Activated naive CD8-positive, alpha-beta T cell (primary cell): ENCODE data around the gene TRIM51G.
"Not testable (repeated sequence)": the region's sequence is repeated elsewhere in the genome, so short reads cannot be mapped to it uniquely, and the experiment has no call there.

Experiments
- H3K27ac Mint-ChIP-seq: one replicate; pipeline ENCODE4 v1.8.0; 2021; ENCODE audit warnings: mixed read lengths
- H3K27me3 Mint-ChIP-seq: one replicate; pipeline ENCODE4 v1.8.0; 2021; ENCODE audit warnings: mixed read lengths
- H3K36me3 Mint-ChIP-seq: one replicate; pipeline ENCODE4 v1.8.0; 2021; ENCODE audit warnings: mixed read lengths
- H3K4me1 Mint-ChIP-seq: one replicate; pipeline ENCODE4 v1.8.0; 2021; ENCODE audit warnings: low read depth, mixed read lengths
- H3K4me3 Mint-ChIP-seq: one replicate; pipeline ENCODE4 v1.8.0; 2021; ENCODE audit warnings: mild to moderate bottlenecking, mixed read lengths
- H3K9me3 Mint-ChIP-seq: one replicate; pipeline ENCODE4 v1.8.0; 2021; ENCODE audit warnings: low read depth, mixed read lengths

Gene TRIM51G, protein sequence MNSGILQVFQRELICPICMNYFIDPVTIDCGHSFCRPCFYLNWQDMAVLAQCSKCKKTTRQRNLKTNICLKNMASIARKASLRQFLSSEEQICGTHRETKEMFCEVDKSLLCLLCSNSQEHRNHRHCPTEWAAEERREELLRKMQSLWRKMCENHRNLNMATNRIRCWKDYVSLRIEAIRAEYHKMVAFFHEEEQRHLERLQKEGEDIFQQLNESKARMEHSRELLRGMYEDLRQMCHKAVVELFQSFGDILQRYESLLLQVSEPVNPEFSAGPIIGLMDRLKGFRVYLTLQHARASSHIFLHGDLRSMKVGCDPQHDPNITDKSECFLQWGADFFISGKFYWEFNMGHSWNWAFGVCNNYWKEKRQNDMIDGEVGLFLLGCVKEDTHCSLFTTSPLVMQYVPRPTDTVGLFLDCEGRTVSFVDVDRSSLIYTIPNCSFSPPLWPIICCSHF

DNA sequence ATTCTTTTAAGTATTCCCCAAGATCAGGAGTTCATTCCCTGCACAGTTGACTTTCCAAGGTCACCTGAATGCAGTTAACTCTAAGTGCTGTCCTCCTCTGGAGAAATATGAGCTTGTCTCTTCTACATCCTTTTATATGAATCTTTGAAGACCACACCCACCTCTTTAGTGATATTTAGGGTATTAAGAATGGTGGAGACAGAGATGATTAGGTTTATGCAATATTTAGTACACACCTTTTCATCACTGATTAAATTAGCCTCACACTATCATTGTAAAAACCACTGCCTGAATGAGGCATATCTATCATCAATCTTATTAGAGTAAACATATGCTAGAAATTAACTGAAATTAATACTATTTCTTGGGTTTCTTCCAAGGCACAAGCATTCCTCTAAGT, at the start of gene TRIM51G:
Gene TRIM51G, minus strand, starts transcription at position 101 of the 400 bp plus-strand sequence. CDS start 2,190 bp downstream, outside the sequence.
- H3K27me3 Mint-ChIP-seq, H3K4me1 Mint-ChIP-seq, H3K36me3 Mint-ChIP-seq, H3K4me3 Mint-ChIP-seq, H3K9me3 Mint-ChIP-seq, H3K27ac Mint-ChIP-seq: not testable (repeated sequence)

DNA sequence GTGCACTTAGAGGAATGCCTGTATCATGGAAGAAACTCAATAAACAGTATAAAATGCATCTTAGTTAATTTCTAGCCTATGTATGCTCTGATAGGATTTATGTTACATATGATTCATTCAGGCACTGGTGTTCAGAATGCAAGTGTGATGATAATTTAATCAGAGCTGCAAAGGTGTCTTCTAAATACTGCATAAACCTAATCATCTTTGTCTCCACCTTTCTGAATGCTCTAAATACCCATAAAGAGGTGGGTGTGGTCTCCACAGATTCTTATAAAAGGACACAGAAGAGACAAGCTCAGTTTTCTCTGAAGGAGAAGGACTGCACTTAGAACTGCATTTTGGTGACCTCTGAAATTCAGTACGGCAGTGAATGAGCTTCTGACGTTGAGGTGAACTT, 44.8 kb upstream of the TRIM51G start, which contains the start of gene TRIM49B:
Gene TRIM49B, plus strand, starts transcription at position 301 of the 400 bp plus-strand sequence. CDS start 2,777 bp downstream, outside the sequence.
- H3K9me3 Mint-ChIP-seq, H3K27ac Mint-ChIP-seq, H3K36me3 Mint-ChIP-seq, H3K4me1 Mint-ChIP-seq, H3K4me3 Mint-ChIP-seq, H3K27me3 Mint-ChIP-seq: not testable (repeated sequence)

DNA sequence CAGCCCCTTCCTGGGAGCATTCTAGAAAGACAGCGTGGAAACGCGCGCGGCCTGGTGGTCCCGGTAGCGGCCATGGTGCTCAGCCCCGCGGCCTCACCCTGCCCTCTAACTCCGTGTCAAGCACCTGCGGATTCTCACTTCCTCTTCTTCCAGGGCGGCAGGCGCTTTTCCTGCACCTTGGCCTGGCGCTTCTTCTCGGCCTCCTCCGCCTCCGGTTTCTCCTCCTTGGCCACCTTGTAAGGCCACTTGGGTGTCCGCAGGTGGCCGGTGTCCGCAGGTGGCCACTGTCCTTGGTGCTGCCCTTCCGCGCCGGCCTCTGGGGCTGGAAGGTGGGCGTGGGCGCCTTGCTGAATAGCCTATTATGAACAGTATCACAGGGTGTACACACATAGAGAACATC, 15.1 kb downstream of the TRIM51G start:
- not testable (repeated sequence) for H3K4me3 Mint-ChIP-seq, H3K36me3 Mint-ChIP-seq, H3K4me1 Mint-ChIP-seq, H3K9me3 Mint-ChIP-seq, H3K27ac Mint-ChIP-seq, H3K27me3 Mint-ChIP-seq

DNA sequence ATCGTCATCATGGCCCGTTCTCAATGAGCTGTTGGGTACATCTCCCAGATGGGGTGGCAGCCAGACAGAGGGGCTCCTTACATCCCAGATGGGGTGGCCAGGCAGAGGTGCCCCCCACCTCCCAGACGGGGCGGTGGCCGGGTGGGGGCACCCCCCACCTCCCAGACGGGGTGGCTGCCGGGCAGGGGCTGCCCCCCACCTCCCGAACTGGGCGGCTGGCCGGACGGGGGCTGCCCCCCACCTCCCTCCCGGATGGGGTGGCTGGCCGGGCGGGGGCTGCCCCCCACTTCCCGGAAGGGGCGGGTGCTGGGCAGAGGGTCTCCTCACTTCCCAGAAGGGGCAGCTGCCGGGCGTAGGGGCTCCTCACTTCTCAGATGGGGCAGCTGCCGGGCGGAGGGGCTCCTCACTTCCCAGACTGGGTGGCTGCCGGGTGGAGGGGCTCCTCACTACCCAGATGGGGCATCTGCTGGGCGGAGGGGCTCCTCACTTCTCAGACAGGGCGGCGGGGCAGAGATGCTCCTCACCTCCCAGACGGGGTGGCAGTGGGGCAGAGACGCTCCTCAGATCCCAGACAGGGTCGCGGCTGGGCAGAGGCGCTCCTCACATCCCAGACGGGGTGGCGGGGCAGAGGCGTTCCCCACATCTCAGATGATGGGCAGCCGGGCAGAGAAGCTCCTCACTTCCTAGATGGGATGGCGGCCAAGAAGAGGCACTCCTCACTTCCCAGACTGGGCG, 28.2 kb downstream of the TRIM51G start:
- H3K4me1 Mint-ChIP-seq, H3K9me3 Mint-ChIP-seq, H3K27ac Mint-ChIP-seq, H3K27me3 Mint-ChIP-seq, H3K4me3 Mint-ChIP-seq, H3K36me3 Mint-ChIP-seq: not testable (repeated sequence)

- not testable (repeated sequence) for H3K27ac Mint-ChIP-seq, H3K4me1 Mint-ChIP-seq, H3K27me3 Mint-ChIP-seq, H3K9me3 Mint-ChIP-seq, H3K36me3 Mint-ChIP-seq, H3K4me3 Mint-ChIP-seq
Observed at GRCh38 chr11:48945796-48946195, 37.9 kb downstream of the TRIM51G start.
